Type B pancreatic cell (in vitro differentiated cells): ENCODE results near the gene SVOP. TPM values are rescaled to one million over a fixed set of nuclear protein-coding genes. Genes with fewer than 3 reads are reported as not detected.

Source experiments
- DNase-seq: peaks from one replicate; pipeline ENCODE4 v3.0.0; 2021; ENCODE audit warnings: mixed read lengths; ENCODE audit not compliant: unreplicated experiment; ENCODE audit errors: extremely low spot score
- H3K27ac Mint-ChIP-seq: 2 replicates; pipeline ENCODE4 v1.8.0; 2021; ENCODE audit warnings: mild to moderate bottlenecking, mixed read lengths
- H3K27me3 Mint-ChIP-seq: 2 replicates; pipeline ENCODE4 v1.8.0; 2021; ENCODE audit warnings: mixed read lengths
- H3K36me3 Mint-ChIP-seq: 2 replicates; pipeline ENCODE4 v1.8.0; 2021; ENCODE audit warnings: mixed read lengths
- H3K4me1 Mint-ChIP-seq: one replicate; pipeline ENCODE4 v1.8.0; 2021; ENCODE audit warnings: mixed read lengths; ENCODE audit not compliant: unreplicated experiment
- H3K4me3 Mint-ChIP-seq: 2 replicates; pipeline ENCODE4 v1.8.0; 2021; ENCODE audit warnings: mild to moderate bottlenecking, mixed read lengths
- H3K9me3 Mint-ChIP-seq: 2 replicates; pipeline ENCODE4 v1.8.0; 2021; ENCODE audit warnings: mixed read lengths
- CTCF ChIP-seq: fragments of 200-600 bp; sonication (generic); conservative IDR thresholded peaks from 2 replicates; pipeline ENCODE4 v1.5.0; 2021; ENCODE audit warnings: antibody characterized with exemption, mild to moderate bottlenecking
- total RNA-seq: library from RNA; stranded (reverse); gene quantifications from 2 replicates; pipeline ENCODE4 v1.2.1, GENCODE V29; 2021; ENCODE audit warnings: low replicate concordance

The SVOP gene
- total RNA-seq, 1 donor from 2014 or later: 3.6 TPM

- Mint-ChIP-seq H3K36me3 (no peaks in the 10 kb centered on the region), H3K4me3 (no peak overlapping the region), H3K4me1 (no peaks in the 10 kb centered on the region), H3K9me3 (peaks cover 4% of the 10 kb centered on the region), H3K27me3 (peaks cover 3% of the 10 kb centered on the region), H3K27ac (no peak overlapping the region)
- DNase-seq: no peak
- no peak for TF ChIP-seq CTCF
Measured at GRCh38 chr12:108888031-108888430, 132.8 kb downstream of the SVOP start.

GRCh38 chr12:108886873-108887629 lies 133.8 kb downstream of the SVOP start:
- Mint-ChIP-seq H3K27me3 (peaks cover 3% of the 10 kb centered on the region), H3K4me3 (no peak overlapping the region), H3K4me1 (no peaks in the 10 kb centered on the region), H3K9me3 (peaks cover 4% of the 10 kb centered on the region), H3K27ac (no peak overlapping the region), H3K36me3 (no peaks in the 10 kb centered on the region)
- no peak for TF ChIP-seq CTCF
- no peak for DNase-seq

- peaks cover 3% of the 10 kb centered on the region for H3K27me3 Mint-ChIP-seq
- no peak overlapping the region for H3K4me3 Mint-ChIP-seq
- H3K36me3 Mint-ChIP-seq: no peaks in the 10 kb centered on the region
- DNase-seq: no peak
- no peaks in the 10 kb centered on the region for H3K4me1 Mint-ChIP-seq
- H3K27ac Mint-ChIP-seq: no peak overlapping the region
- H3K9me3 Mint-ChIP-seq: no peaks in the 10 kb centered on the region
- TF ChIP-seq CTCF: peak; percentile 69
Measured at GRCh38 chr12:108884116-108885012, 136.5 kb downstream of the SVOP start.

- DNase-seq: no peak
- Mint-ChIP-seq H3K9me3 (no peaks in the 10 kb centered on the region), H3K4me1 (no peaks in the 10 kb centered on the region), H3K36me3 (no peaks in the 10 kb centered on the region), H3K4me3 (no peak overlapping the region), H3K27ac (no peak overlapping the region), H3K27me3 (peaks cover 3% of the 10 kb centered on the region)
- no peak for TF ChIP-seq CTCF
Measured at GRCh38 chr12:108881953-108882352, 138.9 kb downstream of the SVOP start.

- peak within 1 kb of the TSS; percentile 36 for H3K27ac Mint-ChIP-seq
- H3K9me3 Mint-ChIP-seq: no peaks in the 10 kb centered on the region
- H3K4me1 Mint-ChIP-seq: no peaks in the 10 kb centered on the region
- H3K4me3 Mint-ChIP-seq: no peak within 1 kb of the TSS
- no peak for TF ChIP-seq CTCF
- no peak for DNase-seq
- H3K27me3 Mint-ChIP-seq: no peaks in the 10 kb centered on the region
- H3K36me3 Mint-ChIP-seq: no peaks in the 10 kb centered on the region
Measured at GRCh38 chr12:108879615-108880254, 141.1 kb downstream of the SVOP start, which contains the start of gene DAO. Gene DAO (plus strand): TSS chr12:108880092. CDS start chr12:108885007, 4,915 bp downstream.
